WERI-Rb-1 (cell line): ENCODE data around the gene MUC5B.

Experiments used
- DNase-seq: peaks from one replicate; pipeline ENCODE4 v3.0.0-alpha.2; 2020
- H3K27ac ChIP-seq: fragments of 250-450 bp; sonication (Bioruptor Pico); 2 replicates; pipeline ENCODE4 v1.5.1; 2020; ENCODE audit warnings: mild to moderate bottlenecking, moderate library complexity
- H3K27me3 ChIP-seq: fragments of 250-450 bp; sonication (Bioruptor Pico); 2 replicates; pipeline ENCODE4 v1.5.1; 2021; ENCODE audit warnings: mild to moderate bottlenecking, low read depth, moderate library complexity; ENCODE audit not compliant: insufficient read depth, severe bottlenecking
- H3K36me3 ChIP-seq: fragments of 250-450 bp; sonication (Bioruptor Pico); 2 replicates; pipeline ENCODE4 v1.5.1; 2020; ENCODE audit warnings: mild to moderate bottlenecking, moderate library complexity
- H3K4me3 ChIP-seq: 2 replicates; pipeline ENCODE4 v1.5.1; 2011; ENCODE audit warnings: low read depth, mild to moderate bottlenecking, control low read depth, low read length
- H3K9me3 ChIP-seq: fragments of 250-450 bp; sonication (Bioruptor Pico); 2 replicates; pipeline ENCODE4 v1.5.1; 2021; ENCODE audit warnings: mild to moderate bottlenecking, moderate library complexity; ENCODE audit not compliant: severe bottlenecking
- TF ChIP-seq, protein P1 (sequence below): IDR thresholded peaks from 2 replicates; pipeline ENCODE4 v1.5.1; 2011; ENCODE audit warnings: low read depth, mild to moderate bottlenecking, control low read depth, inconsistent platforms, low read length

MUC5B gene

DNA sequence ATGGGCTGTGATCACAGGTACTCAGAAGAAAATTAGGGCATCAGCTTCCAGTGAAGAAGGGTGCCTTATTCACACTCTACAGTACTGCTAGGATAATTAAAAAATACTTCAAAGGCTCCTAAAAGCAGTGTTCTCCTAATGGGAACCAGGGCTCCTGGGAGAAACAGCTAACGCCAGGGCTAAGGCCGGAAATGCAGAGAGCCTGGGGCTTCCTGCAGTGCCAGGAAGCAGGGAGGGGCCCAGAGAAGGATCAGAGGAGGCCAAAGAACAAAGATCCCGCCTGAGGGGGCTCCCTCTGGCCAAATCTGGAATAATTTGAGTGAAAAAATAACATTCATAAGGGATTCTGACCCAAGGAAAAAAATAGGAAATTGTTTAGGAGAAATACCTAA lies 59.1 kb downstream of the MUC5B start:
- DNase-seq = no peak
- Histone ChIP-seq H3K4me3 (no peak overlapping the region), H3K27me3 (no peaks in the 10 kb centered on the region), H3K9me3 (no peaks in the 10 kb centered on the region), H3K27ac (no peak overlapping the region), H3K36me3 (peaks cover 29% of the 10 kb centered on the region)
- TF ChIP-seq, protein P1, sequence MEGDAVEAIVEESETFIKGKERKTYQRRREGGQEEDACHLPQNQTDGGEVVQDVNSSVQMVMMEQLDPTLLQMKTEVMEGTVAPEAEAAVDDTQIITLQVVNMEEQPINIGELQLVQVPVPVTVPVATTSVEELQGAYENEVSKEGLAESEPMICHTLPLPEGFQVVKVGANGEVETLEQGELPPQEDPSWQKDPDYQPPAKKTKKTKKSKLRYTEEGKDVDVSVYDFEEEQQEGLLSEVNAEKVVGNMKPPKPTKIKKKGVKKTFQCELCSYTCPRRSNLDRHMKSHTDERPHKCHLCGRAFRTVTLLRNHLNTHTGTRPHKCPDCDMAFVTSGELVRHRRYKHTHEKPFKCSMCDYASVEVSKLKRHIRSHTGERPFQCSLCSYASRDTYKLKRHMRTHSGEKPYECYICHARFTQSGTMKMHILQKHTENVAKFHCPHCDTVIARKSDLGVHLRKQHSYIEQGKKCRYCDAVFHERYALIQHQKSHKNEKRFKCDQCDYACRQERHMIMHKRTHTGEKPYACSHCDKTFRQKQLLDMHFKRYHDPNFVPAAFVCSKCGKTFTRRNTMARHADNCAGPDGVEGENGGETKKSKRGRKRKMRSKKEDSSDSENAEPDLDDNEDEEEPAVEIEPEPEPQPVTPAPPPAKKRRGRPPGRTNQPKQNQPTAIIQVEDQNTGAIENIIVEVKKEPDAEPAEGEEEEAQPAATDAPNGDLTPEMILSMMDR = no peak

DNA sequence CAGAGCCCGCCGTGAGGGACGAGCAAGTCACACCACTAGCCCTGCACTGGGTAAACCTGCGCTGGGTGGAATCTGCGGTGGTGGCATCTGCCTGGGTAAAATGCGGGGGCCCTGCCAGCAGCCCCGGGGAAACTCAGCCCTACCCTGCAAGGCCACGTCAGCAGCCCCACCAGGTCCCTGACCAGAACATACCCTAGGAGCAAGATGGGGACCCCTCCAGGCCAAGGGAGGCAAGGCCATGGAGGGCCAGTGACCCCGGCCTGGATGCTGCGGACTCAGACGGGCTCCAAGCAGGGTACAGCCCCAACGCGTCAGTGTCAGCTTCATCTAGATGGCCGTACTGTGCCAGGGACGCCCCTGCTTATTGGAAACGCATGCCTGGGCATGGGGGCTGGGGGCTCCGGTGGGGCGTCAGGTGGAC lies 60.2 kb downstream of the MUC5B start:
- Histone ChIP-seq H3K27me3 (no peaks in the 10 kb centered on the region), H3K36me3 (peaks cover 33% of the 10 kb centered on the region), H3K4me3 (no peak overlapping the region), H3K27ac (no peak overlapping the region), H3K9me3 (no peaks in the 10 kb centered on the region)
- TF ChIP-seq, protein P1 = no peak
- no peak for DNase-seq

DNA sequence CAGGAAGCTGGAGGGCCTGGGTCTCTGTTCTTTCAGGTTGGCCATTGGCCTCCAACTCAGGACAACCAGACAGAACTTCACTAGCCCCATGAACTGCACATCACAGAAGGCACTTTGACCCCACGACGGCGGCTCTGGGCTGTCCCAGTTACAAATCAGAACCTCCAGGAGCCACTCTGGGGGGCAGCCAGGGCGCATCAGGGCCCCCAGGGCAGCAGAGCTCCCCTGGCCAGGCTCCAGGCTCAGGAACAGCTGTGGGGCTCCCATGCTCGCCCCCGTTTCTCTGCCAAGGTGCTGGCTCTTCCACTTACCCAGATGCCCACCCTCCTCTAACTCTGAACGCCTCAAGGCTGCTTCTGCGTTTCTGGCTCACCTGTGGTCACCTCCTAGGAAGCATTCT lies 61.0 kb downstream of the MUC5B start:
- Histone ChIP-seq H3K9me3 (no peaks in the 10 kb centered on the region), H3K36me3 (peaks cover 41% of the 10 kb centered on the region), H3K4me3 (no peak overlapping the region), H3K27ac (no peak overlapping the region), H3K27me3 (no peaks in the 10 kb centered on the region)
- no peak for DNase-seq
- TF ChIP-seq, protein P1 = no peak

DNA sequence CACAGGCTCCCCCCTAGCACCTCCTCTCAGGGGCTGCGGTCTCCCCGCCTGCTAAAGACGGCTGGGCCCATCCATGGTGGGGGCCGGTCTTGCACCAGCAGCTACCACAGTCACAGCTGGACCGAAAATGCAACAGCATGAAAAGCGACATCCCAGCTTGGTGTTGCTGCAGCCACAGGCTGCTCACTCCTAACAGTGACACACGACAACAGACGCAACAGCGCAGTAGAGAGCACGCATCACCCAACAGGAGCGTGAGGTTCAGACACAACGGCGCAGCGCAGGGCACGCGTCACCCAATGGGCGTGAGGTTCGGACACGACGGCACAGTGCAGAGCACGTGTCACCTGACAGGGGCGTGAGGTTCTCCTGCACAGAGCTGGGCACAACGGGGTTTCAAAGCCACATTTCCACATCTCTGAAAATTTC lies 62.5 kb downstream of the MUC5B start:
- Histone ChIP-seq H3K27me3 (no peaks in the 10 kb centered on the region), H3K36me3 (peaks cover 48% of the 10 kb centered on the region), H3K9me3 (no peaks in the 10 kb centered on the region), H3K27ac (no peak overlapping the region), H3K4me3 (no peak overlapping the region)
- TF ChIP-seq, protein P1 = no peak
- DNase-seq = no peak

DNA sequence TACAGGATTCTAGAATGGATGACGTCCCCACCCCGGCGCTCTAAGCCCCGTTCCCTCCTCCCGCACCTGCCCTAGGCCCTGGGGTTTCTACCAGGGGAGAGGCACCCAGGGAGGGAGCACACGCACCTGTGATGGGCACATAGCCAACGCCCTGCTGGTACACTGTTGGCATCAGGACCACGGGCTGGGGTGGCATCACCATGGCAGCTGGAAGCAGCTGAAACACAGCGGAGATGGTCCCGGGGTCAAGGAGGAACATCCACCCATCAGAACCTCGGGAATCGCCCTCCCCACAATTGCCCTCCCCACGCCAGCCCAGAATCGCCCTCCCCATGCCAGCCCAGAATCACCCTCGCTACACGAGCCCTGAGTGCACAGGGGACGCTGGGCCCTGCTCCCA lies 63.0 kb downstream of the MUC5B start:
- TF ChIP-seq, protein P1 = no peak
- no peaks in the 10 kb centered on the region for H3K27me3 ChIP-seq
- DNase-seq = no peak
- H3K9me3 ChIP-seq = no peaks in the 10 kb centered on the region
- H3K27ac ChIP-seq = no peak overlapping the region
- H3K36me3 ChIP-seq = peaks cover 47% of the 10 kb centered on the region
- H3K4me3 ChIP-seq = no peak overlapping the region

DNA sequence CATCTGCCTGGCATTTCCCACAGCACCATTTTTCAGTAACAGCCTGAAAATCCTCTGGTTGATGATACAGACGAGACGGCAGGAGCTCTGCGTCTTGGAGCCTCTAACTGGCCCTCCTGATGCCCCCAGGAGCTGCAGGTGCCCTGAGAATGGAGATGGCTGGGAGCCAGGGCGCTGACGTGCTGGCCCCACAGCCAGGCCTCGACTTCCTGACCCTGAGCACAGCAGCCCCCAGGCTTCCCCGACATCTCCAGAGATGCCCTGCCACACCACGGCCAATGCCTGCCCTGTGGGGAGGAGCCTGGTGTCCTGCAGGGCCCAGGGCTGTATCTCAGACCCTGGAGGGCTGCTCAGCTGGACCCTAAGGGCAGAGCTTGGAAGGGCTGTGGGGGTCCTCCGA lies 65.1 kb downstream of the MUC5B start:
- Histone ChIP-seq H3K36me3 (peaks cover 41% of the 10 kb centered on the region), H3K4me3 (no peak overlapping the region), H3K27ac (no peak overlapping the region)

More for the DNA sequence above, 65.1 kb downstream of the MUC5B start:
- TF ChIP-seq, protein P1 = no peak
- no peak for DNase-seq
- Histone ChIP-seq H3K9me3 (no peaks in the 10 kb centered on the region), H3K27me3 (no peaks in the 10 kb centered on the region)
